Neural progenitor cell (in vitro differentiated cells): Measurements from ENCODE around the gene RASSF5.

ENCODE experiments used
- EZH2 ChIP-seq: fragments of 200-600 bp; sonication (generic); IDR thresholded peaks from 2 replicates; pipeline ENCODE4 v1.6.1; 2017; ENCODE audit warnings: antibody characterized with exemption, mild to moderate bottlenecking, moderate library complexity
- TF ChIP-seq, protein P1 (sequence below): fragments of 200-600 bp; sonication (generic); IDR thresholded peaks from 2 replicates; pipeline ENCODE4 v1.5.1; 2017; ENCODE audit warnings: antibody characterized with exemption, mild to moderate bottlenecking

DNA sequence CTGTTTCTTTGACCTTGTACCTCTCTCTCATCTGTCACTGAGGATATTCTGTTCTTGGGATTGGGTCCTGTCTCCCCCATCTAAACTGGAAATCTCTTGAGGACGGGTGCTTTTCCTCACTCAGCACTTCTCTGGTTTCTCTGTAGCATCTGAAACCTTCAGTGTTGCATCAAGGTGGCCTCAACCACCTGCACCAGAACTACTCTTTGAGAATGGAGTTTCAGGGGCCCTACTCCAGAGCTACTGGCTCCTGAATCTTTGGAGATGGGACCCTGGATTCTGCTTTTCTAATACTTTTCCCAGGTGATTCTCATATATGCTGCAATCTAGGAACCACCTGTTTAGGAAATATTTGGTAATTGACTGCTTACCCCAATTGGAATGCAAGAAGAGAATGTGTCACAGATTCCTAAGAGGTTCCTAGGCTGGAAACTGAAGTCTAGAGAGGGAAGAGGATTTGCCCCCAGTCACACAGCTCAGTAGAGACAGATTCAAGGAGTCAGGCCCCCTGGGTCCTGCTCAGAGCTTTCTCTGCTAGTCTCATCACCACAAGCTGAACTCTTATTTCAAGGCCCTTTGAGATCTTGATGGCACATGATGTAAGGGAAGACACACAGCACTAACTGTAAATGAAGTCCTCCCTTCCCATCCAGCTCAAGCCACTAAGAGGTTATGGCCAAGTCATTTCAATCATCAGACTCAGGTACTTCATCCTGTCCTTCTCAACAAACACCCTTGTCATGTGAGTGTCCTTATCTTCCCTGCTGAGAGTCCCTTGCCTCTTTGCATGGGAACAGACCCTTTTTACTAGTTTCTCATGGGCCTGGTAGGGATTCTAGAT lies 56.3 kb downstream of the RASSF5 start:
- TF ChIP-seq, protein P1, sequence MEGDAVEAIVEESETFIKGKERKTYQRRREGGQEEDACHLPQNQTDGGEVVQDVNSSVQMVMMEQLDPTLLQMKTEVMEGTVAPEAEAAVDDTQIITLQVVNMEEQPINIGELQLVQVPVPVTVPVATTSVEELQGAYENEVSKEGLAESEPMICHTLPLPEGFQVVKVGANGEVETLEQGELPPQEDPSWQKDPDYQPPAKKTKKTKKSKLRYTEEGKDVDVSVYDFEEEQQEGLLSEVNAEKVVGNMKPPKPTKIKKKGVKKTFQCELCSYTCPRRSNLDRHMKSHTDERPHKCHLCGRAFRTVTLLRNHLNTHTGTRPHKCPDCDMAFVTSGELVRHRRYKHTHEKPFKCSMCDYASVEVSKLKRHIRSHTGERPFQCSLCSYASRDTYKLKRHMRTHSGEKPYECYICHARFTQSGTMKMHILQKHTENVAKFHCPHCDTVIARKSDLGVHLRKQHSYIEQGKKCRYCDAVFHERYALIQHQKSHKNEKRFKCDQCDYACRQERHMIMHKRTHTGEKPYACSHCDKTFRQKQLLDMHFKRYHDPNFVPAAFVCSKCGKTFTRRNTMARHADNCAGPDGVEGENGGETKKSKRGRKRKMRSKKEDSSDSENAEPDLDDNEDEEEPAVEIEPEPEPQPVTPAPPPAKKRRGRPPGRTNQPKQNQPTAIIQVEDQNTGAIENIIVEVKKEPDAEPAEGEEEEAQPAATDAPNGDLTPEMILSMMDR, result no peak
- no peak for TF ChIP-seq EZH2
